ENCODE results near the gene SPON2.

Gene SPON2

DNA sequence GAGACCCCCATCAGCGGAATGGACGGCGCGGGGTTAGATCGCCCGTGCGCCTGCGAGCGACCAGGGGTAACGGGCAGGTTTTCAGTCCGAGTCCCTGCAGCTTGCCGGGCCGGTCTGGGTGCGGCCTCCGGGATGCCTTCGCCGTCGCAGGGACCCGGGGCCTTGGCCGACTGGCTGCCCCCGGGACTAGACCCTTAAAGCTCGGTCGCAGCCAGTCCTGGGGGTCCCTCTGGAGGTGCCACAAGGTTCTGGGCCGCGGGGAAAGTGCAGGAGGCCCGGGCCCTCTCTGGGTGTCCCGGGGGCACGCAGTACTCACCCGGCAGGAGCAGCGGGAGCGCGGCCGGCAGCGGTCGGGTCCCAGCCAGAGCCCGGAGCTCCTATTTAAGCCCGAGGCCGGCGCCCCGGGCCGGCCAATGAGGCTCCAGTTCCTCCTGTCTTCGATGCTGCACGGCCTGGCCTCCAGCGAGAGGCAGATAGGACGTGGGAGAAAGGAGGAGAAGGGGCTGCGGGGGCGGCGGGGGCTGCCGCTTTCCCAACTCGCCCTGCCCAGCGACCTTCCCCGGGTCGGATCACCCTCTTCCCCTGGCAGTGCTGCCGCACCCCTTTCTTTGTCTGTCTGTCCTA is at the start of gene SPON2:
SPON2 (minus strand) TSS at position 356 of the 624 bp plus-strand sequence.
- no peak for DNase-seq

DNA sequence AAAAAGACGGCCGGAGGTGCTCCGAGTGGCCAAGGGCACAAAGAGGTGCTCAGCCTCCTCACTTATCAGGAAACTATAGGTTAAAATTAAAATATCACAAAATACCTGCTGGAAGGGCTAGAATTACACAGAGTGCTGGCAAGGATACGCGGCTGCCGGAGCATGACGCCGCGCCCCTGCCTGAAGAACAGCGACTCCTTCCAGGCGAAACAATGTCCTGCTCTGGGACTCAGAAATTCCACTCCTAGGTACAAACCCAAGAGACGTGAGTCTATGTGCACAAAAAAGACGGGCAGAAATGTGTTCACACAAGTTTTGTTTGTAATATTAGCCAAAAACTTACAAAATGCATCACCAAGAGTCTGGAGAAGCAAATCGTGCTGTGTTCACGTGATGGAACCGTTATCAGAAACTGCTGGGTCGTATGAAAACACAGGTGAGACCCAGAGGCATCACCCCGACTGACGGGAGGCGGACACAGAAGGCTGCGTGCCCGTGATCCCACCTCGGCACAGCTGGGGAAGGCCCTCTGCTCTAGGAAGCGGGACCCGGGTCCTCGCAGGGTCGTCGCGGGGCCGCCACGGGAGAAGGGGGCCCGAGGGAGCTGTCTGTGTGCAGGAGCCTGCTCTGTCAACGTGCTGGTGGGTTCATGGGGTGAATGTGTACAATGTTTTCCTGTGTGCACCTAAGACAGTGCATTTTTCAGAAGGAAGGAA is 48.9 kb upstream of the SPON2 start:
- DNase-seq = no peak

GRCh38 chr4:1220566-1220965 is 48.2 kb upstream of the SPON2 start:
- no peak for DNase-seq

- DNase-seq = no peak
Measured at GRCh38 chr4:1219566-1219950, 47.2 kb upstream of the SPON2 start.

- no peak for DNase-seq
Measured at GRCh38 chr4:1218634-1219565, 46.5 kb upstream of the SPON2 start.

DNA sequence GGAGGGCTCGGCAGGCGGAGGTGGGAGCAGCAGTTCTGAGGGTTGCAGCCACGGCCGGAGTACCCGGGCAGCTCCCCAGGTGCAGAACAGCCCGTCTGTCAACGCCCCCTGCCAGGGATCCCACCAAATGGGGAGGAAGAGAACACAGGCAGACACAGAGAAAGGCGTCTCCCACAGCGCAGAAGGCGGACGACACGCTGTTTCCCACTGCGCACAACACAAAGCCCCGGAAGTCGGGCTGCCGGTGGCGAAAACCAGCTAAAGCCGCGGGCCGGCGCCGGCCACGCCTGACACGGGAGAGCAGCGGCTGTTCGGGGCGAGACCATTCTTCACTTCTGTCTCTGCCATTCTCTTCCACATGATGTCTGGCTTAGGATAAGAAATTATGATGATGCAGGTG is 45.0 kb upstream of the SPON2 start:
- DNase-seq = no peak

DNA sequence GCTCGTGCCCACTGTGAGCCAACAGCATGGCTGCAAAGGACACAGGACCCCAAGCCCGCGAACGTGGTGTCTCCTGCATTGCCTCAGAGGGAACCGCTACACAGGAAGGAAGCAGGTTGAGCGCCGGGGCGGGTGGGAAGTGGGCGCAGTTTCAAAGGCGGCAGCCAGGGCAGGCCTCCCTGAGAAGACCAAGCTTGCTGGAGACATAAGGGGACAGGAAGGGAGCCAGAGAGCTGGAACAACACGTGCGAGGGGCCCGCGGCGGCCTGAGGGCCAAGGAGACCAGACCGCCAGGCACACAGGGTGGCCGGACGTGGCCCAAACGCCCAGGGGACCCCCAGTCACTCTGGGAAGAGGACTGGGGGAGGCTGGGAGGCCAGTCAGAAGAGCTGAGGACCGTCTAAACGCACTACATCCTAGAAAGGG is 44.5 kb upstream of the SPON2 start:
- no peak for DNase-seq

- DNase-seq = no peak
Measured at GRCh38 chr4:1216076-1216614, 43.8 kb upstream of the SPON2 start.

DNA sequence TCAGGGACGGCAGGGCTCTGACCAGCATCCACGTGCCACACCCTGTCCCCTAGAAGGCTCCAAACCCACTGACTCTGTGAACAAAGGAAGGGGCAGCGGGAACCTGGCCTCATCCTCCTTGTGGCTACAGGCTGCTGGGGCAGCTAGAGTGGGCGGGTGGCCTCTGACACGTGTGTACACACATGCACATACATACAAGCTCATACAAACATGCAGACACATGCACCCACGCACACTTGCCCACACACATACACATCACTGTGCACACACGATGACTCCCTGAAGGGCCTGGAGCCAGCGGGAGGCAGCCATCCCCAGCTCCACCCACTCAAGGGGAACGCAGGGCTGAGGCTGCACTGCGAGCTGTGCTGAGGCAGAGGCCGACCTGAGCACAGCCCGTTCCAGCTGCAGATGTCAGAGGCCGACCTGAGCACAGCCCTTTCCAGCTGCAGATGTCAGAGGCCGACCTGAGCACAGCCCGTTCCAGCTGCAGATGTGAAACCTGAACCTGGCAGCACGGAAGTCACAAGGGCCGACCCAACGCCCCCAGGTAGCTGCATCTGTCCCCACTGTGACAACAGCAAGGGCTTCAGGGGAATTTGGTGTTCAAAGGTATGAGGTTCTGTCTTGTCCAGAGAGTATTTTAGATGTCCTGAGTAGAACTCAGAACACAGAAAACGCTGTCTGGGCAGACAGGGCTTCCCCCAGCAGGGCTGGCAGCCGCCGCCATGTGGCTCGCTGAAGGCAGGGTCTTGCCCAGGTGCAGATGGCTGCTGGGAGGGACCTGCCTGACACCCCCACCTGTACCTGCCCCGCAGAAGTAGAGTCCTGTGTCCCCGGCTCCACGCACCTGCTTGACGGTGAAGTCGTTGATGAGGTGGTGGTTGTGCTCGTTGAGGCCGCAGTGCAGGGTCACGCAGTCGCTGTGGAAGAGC is 43.0 kb upstream of the SPON2 start:
- no peak for DNase-seq

DNA sequence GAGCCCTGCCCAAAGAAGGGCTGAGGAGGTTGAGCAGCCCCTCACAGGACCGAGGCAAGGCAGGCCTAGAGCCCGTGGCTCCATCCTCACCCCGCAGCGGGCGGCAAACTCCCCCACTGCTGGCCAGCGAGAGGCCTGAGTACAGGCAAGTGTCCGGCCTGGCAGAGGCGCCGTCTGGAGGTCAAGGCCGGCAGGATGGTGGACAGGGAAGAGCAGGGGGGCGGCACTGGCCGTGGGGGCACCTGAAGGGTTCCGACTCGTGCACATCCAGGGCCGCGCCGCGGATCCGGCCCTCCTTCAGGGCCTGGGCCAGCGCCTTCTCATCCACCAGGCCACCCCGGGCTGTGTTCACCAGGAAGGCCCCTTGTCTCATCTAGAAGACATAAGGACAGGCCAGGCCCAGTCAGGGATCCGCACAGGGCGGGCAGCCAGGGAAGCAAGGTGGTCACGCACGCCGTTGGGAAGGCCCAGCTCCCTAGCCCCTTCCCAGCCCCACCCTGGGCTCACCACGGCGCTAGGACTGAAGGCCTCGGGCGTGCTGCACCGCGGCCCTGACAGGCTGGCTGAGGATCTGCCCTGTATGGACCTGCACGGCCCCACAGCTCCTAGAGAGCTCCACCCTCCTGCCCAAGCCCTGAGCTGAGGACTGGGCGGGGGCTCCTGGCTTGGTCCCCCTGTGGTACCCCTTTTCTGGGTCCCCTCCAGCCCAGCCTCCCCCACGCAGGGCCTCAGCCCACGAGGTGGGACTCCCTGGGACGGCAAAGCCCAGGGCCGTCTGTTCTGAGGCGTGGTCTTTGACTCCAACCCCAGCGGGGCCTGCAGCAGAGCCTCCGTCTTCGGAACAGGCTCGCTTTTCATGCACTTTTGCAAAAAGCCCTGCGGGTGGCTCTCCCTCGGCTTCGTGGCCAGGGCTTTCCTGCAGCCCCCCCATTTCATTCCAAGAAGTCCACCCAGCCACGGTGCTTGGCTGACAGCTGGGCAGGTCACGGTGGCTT is 42.0 kb upstream of the SPON2 start:
- no peak for DNase-seq

DNA sequence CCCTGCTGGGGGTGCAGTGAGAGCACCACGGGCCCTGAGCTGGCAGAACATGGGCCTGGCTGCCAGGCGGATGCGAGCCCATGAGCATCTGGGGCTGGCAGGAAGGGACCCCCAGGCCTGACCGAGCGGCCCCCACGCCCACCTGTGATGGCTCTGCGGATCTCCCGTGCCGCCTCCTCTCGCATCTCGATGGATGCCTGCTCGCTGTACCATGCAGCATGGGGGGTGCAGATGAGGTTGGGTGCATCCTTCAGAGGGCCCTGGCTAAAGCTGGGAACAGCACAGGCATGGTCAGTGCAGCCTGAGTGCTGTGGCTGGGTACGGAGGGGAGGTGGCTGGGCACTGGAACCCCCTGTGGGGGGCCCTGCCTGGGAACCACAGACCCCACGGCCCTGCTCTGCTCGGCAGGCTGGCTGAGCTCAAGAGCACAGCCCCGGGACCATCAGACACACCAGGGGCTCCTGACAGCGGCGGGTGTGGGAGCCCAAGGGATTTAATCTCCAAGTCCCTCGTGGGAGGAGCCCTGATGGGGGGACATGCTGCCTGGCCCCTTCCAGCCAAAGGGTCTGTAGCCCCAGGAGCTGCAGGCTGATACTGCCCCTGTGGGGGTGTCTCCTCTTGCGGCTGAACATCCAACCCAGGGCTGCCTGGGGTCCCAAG is 41.1 kb upstream of the SPON2 start:
- no peak for DNase-seq

DNA sequence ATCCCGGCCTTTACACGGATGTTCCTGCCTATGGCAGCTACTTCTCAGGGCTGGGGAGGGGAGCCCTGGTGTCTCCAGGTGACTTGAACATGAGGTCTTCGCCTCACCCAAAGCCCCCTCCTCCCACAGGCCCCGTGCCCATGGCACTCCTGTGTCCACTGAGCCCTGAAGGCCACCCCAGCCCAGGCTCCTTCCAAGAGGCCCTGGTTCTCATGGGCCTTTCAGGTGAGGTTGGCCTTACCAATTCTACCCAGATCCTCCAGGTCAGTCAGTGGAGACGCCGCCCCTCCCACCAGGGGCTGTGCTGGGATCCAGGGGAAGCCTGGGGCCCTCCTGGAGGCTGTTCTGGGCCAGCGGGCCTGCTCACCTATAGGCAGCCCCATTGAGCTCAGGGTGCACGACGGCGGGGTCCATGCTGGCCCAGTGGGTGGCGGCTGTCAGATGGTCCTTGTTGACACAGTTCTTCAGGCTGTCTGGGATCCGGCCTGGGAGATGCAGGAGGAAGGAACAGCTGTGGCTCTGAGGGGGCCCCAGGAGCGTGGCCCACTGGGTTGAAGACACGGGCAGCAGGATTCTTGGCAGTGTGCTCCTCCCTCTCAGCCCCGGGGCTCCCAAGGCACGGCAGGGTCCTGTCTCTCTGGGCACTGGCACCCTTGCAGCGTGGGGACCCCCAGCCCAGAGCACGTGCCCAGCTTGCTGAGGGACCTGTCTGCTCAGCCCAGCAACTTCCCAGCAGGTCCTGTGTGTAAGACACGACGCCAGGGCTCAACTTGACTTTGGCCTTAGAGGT is 40.4 kb upstream of the SPON2 start:
- DNase-seq = no peak

DNA sequence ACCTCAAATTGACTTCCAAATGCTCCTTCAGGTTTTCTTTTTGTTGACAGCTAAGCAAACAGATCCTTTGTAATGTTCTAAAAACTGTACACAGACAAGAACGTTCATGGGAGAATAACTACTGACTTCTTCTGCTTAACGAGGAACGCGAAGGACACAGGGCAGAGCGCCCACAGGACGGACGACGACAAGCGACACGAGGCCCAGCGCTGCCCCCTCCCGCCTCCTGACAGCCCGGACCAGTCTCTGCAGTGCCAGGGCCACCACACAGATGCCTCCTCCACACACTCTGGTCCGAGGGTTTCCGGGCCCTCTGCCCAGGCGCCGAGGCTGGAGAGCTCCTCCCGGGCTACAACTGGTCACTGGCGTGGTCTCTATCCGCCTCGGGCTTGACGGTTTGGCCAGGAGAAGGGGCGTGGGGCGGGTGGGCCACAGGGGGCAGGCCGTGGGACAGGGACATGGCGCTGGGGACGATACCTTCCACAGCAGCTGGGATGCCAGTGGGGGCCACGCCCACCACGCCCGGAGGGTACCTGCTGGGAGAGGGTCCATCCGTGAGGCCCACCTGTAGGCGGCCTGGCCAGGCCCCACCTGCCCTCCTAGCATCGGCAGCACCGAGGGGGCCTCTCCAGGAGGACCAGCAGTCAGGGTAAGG is 39.6 kb upstream of the SPON2 start:
- DNase-seq = no peak

- DNase-seq = no peak
Measured at GRCh38 chr4:1211371-1211770, 39.0 kb upstream of the SPON2 start.

- no peak for DNase-seq
Measured at GRCh38 chr4:1210971-1211370, 38.6 kb upstream of the SPON2 start.

- DNase-seq = no peak
Measured at GRCh38 chr4:1210241-1210841, 38.0 kb upstream of the SPON2 start.

DNA sequence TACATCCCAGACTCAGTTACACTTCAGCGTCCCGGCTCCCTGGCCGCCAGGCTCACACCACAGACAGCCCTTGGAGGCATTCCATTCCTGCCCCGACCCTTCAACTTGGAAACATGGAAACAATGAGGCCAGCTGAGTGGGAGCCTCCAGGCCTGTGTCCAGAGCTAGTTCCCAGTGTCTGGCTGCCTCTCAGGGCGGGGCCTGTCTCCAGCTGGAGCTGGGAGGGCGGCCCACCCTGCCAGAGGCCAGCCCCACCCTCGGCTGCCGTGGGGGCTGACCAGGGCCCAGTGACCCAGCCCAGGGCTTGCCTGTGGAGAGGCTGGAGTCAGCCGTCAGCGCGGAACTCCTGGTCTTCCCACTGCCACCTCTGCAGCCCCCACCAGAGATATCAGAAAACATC is 37.4 kb upstream of the SPON2 start:
- DNase-seq = peak; percentile 69

GRCh38 chr4:1208970-1209704 is 36.8 kb upstream of the SPON2 start:
- DNase-seq = peak; percentile 41

Data from fibroblast of upper back skin (primary cell).